ENCODE results near the gene ABCG5.

Gene ABCG5

DNA sequence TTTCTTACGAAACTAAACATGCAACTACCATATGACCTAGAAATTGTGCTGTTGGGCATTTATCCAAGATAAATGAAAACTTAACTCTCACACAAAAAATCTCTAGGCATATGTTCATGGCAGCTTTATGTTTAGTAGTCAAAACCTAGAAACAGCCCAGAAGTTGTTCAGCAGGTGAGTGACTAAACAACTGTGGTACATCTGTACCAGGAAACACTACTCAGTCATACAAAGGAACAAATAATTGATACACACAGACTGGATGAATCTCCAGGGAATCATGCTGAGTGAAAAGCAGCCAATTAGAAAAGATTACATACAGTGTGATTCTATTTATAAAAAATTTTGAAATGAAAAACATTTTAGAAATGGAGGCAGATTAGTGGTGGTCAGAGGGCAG lies 35.5 kb downstream of the ABCG5 start:
- no peak for DNase-seq

DNA sequence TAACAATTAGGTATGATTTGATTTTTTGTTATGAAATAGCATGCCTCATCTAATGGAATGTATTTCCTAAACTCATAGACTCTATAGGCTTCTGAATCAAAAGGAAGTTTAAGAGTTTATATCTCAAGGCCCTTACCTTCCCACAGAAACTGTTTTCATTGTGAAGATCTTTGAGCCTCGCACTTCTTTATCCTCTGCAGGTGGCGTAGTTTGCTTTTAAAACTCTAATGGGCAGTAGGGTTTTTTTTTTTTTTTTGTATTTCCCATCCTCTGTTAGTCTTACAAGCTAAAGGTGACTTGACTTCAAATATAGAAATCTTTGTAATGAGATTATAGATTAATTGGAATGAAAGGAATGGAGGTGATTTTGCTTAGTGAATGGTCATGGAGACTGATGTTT lies 36.5 kb downstream of the ABCG5 start:
- DNase-seq, result no peak

DNA sequence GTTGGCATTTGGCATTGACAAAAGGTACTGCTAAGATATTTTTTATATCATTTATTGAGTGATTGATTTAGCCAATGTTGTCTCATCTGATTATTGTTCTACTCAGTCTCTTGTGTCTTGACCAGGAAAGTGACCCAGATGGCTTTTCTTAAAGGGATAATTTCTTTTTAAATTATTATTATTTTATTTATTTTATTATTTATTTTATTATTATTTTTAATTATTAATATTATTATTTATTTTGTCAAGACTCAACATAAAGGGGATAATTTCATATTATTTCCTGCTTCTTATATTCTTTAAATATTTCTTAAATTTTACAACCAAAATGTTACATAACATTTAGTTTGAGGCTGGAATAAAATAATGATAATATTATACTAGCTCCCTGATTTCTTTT lies 37.7 kb downstream of the ABCG5 start:
- no peak for DNase-seq

DNA sequence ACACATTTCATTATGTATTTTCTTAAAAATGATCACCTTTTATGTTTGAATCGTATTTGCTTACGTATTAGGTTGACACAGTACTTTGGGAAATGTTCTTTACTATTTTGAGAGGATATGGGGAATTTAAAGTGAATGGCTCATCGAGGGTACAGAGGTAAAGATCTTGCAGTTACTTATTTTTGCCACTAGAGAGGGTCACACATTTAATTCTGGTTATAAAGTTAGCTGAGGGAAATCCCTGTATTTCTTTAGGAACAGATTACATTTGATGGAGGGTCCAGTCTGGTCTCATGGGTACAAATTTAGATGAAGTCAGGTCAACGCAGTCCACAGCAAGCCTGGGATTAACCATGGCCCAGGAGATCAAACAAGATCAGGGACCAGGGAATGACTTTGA lies 40.3 kb downstream of the ABCG5 start:
- DNase-seq, result no peak

DNA sequence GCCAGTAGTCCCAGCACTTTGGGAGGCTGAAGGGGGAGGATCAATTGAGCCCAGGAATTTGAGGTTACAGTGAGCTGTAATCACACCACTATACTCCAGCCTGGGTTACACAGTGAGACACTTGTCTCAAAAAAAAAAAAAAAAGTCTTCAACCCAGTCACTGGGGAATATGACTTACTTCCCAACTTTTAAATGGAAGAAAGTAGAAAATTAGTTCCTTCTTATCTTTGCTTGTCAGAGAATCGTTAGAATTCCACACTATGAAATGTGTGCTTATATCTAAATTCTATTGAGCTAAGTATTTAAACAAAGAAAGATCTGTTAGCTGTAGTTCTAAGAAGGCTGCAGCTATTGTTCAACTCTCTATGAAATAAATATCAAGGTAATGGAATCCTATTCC lies 42.4 kb downstream of the ABCG5 start:
- DNase-seq, result no peak

DNA sequence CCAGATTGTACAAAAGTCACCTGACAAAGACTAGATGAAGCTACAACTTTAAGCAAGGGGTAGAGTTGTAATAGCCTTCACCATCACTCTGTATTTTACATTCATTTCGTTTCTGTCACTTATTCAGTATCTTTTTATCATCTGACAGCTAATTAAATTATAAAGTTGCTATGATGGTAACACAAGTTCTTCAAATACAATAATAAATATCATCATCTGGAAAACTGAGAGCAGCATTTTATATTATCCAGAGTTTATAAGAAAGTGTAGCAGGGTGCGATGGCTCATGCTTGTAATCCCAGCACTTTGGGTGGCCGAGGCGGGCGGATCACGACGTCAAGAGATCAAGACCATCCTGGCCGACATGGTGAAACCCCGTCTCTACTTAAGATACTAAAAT lies 43.7 kb downstream of the ABCG5 start:
- no peak for DNase-seq

DNA sequence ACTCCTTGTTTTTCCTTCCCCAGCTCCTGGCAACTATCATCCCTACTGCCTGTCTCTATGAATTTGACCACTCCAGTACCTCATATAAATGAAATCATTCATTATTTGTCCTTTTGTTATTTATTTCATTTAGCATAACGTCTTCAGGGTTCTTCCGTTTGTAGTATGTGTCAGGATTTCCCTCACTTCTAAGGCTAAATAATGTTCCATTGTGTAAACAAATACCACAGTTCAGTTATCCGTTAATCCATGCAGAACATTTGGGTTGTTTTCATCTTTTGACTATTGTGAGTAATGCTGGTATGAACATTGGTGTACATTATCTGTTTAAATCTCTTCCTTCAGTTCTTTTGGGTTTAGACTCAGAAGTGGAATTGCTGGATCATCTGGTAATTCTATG lies 46.0 kb downstream of the ABCG5 start:
- DNase-seq, result no peak

DNA sequence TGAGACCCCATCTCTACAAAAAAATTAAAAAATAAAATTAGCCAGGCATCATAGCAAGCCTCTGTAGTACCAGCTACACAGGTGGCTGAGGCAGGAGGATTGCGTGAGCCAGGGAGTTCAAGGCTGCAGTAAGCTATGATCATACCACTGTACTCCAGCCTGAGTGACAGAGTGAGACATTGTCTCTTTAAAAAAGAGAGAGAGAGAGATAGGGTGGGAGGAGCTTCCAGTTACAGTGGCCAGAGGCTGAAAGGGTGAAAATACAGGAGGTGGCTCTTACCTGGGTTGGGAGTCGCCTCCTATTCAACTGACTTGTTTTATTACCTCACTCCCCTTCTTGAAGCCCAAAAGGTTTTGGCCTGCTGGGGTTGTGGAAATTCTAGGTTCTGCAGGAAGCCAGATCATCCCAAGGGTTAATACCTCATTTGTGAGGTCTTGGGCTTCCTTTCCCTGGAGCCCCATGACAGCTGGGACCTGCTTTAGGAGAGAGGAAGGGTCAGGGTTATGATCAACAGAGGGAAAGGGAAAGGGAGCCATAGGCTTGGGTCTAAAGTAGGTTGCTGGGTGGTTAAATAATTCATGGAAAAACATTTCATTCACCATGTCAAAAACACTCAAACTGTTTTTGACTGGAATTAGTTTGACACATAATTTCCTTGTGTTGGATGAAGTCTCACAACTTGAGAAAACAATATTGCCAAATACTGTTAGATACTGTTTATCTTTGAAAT lies 47.4 kb downstream of the ABCG5 start:
- no peak for DNase-seq

DNA sequence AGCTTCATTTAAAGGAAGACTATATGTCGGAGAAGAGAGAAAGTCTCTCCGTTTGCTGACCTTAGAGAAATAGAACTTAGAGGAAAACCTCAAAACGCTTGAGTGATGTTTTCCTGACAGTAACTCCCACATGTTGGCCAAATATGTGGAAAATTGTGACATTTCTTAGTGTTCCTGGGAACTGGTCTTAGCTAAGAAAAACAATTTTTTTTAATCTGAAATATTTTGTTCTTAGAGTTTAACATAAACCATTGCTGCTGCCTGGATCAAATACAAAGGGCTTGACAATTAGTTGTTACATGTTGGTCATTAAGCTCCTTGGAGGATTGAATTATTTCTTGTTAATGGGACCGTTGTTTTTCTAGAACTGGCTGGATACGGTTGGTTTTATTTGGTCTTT lies 48.5 kb downstream of the ABCG5 start:
- no peak for DNase-seq

DNA sequence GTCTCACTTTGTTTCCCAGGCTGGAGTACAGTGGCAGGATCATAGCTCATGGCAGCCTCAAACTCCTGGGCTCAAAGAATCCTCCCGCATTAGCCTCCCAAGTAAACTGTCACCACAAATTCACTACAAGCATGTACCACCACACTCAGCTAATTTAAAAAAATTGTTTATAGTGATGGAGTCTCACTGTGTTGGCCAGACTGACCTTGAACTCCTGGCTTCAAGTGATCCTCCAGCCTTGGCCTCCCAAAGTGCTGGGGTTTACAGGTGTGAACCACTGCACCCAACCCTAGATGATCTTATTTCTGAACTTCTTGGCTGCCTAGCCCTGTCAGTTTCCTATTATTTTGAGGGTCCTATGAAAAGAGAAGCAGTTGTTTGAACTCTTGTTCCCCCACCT lies 50.0 kb downstream of the ABCG5 start:
- DNase-seq, result no peak

DNA sequence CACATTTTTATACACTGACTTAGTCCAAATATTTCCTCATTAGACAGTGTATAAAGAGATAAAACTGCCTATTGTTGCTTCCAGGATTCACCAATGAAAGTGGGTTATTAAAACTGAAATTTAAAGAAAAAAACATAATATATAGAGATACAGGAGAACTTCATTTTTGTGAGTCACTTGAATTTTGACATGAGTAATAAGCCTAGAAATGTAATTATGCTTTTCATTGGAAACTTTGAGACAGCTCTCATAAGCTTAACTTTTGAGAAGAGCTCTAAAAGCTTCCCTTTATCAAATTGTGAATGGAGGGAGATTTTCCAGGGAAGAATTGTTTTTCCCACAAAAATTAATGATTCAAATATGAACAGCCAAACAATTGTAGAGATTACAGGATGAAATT lies 50.7 kb downstream of the ABCG5 start:
- no peak for DNase-seq

DNA sequence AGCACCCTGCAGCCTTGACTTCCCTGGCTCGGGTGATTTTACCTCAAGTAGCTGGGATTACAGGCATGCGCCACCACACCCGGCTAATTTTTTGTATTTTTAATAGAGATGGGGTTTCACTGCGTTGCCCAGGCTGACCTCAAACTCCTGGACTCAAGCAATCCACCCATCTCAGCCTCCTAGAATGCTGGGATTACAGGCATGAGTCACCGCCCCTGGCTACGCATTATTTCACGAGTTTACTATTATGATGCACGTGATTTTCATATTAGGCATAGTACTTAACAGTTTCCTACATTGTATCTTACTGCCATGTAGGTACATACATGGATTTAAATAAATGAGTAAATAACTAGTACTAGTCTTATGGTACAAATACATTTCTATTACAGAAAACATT lies 60.4 kb downstream of the ABCG5 start:
- DNase-seq, result no peak

DNA sequence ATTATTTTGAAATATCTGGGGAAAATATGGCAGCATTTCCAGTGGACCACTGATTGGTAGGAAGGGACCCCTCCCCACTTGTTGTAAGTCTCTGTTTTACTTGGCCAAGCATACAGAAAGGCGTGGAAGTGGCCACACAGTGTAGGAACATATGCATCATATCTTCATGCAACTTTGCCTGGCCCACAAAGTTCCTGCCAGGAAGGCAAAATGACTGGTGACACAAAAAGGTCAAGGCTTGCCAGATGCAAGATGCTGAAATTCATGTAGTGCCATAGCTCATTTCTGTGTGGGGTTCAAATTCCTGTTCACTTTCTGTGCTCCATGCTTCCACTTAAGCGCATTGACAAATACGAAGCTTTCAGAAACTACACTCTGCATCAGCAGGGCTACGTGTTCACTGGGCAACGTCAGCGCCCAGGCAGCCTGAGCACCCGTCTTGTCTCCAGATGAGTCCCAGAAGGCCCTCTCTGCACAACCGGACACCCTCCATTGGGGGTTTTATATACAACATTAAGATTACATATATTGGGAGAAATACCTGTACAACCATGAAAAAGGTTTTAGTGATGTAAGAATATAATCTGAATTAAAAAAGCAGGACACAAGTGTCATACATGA lies 61.2 kb downstream of the ABCG5 start:
- no peak for DNase-seq

DNA sequence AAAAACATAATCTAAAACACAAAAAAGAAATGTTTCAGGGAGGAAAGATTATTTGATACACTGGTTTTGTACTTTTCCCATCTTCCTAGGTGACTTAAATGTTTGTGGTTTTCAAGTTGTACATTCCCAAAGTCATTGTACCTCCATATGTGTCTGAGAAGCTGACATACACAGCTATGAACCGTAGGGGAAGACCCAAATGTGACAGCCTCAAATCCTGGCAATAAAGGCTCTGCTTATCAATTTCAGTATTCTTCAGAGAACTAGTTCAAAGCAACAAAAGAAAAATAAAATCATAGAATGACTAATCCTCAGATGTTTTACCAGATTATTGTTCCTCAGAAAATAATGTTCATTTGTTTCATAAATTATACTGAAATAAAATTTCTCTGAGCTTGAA lies 62.3 kb downstream of the ABCG5 start:
- no peak for DNase-seq

DNA sequence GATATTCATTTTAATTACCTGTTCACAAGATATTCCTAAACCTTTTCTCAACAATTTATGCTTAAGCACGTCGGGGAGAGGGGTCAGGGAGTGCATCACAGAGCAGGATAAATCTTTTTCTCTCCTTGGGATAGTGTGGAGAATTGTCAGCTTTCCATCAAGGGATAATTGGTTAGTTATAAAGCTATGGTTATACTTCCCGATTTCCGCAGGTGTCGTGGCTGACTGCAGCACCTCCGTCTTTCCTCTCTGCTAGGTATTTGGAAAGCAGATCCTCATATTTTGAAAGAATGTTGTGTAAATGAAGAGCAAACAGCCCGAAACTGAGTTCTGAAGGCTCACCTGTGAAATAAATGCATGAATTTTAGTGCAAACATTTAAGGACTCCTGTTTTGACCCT lies 64.0 kb downstream of the ABCG5 start:
- DNase-seq, result no peak

DNA sequence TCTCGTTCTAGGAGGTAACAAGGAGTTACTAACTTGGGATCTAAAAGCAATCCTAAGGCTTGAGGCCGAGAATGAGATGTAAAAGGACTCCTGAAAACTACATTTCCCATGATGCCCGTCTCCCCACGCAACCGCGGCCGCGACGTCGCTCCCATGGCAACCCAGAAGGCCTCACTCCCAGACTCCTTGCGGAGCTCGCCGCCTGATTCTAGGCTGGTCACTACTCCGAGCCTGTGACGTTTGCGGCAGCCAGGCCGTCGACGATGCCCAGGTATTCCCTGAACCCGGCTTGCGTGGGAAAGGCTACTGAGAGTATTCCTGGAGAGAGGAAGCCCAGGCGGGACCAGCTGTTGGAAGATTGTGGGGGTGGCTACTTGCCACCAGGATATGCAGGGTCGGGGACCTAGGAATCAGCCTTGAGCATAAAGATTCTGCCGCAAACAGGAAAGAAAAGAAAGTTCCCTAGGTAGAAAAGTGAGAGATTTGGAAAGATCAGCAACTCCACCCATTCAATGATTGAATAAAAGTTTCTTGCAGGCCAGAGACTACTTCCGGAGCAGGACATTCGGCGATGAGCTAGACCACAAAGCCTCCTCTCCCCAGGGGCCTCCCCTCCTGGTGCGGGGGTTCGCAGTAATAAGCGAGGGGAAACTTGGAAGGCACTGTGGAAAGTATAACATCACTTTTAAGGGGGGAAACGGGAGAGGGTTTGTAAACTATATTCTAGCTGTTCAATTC lies 64.6 kb downstream of the ABCG5 start, which contains the start of gene DYNC2LI1:
Gene DYNC2LI1, plus strand, starts transcription at position 164 of the 738 bp plus-strand sequence. Its CDS starts 100 bp downstream, at position 264.
- DNase-seq, result peak; percentile 81

DNA sequence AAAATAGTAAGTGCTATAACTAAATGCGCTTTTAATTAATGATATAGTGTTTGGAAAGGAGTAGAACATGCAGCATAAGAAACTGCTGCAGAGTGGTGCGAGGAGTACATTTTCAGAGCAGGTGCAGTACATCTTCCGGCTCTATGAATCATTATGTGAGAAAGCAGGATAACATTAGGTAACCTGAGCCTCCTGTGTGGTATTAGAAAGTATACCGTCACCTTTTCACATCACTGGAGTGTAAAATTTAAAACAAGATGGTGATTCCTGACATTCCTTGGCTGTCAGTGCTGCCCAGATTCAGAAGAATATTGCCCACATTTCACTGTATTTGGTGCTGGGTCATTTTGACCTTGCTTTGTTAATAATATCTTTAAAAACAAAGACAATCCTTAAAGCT lies 72.6 kb downstream of the ABCG5 start:
- DNase-seq, result no peak

DNA sequence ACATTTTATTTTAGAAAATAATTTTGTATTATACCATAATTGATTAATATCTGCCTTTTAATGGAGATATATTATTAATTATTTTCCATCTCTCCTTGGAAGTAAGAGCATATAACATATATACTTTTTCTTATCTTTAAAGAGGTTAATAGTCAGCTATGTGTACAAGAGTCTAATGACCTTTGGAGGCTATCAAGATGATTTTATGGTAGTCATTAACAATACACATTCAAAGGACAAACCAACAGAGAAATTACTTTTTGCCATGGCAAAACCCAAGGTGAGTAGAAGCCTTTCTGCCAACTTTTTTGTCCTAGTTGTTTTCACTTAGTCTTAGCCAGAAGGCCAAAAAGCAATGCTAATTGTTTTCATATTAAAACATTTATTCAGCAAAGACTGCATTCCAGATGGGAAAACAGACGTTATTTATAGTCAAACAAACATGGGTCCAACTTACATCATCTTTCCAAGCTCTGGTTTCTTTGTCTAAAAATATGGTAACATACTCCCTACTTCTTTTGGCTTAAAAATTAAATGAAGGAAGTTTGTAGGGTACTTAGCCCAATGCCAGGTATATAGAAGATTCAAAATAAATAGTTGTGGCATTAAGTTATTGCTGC lies 74.4 kb downstream of the ABCG5 start:
- no peak for DNase-seq

DNA sequence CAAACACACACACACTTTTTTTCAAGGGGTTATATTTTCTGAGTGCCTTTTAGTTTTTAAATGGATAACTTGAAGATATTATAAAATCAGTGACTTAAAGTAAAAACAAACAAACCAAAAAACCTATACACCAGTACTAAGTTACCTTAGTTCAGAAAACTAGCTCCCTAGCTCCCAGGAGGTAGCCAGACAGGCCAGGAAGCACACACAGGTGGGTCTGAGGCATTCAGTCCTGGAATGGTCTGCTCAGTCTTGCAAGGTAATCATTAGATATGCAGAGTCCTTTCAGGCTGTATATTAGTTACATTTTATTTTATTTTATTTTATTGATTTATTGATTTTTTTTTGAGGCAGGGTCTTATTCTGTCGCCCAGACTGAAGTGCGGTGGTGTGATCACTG lies 75.5 kb downstream of the ABCG5 start:
- no peak for DNase-seq
